Dermis microvascular lymphatic vessel endothelial cell (primary cell): ENCODE results near the gene WDR62. TPM values are rescaled to one million over a fixed set of nuclear protein-coding genes. Genes with fewer than 3 reads are reported as not detected.

Experiments used
- DNase-seq, 2 donors: peaks; one replicate each; pipeline versions ENCODE4 v3.0.0 to v3.0.0-alpha.2; 2010; ENCODE audit warnings: low read depth in 2 of 2
- total RNA-seq: library from RNA; depleted of rRNA; stranded (reverse); fragments of >200 nt; gene quantifications from 2 replicates; pipeline ENCODE4 v1.2.1, GENCODE V29; 2014

Gene WDR62
- total RNA-seq, 1 donor from 2014 or later: 2.7 TPM

- no peak for DNase-seq
Measured at GRCh38 chr19:36073121-36073876, 18.6 kb downstream of the WDR62 start.

- DNase-seq: no peak
Measured at GRCh38 chr19:36079389-36079945, 24.8 kb downstream of the WDR62 start.

GRCh38 chr19:36081385-36081784 lies 26.7 kb downstream of the WDR62 start:
- DNase-seq: no peak

GRCh38 chr19:36081894-36082293 lies 27.2 kb downstream of the WDR62 start:
- DNase-seq: no peak

GRCh38 chr19:36082916-36083315 lies 28.2 kb downstream of the WDR62 start:
- no peak for DNase-seq

GRCh38 chr19:36084231-36085009 lies 29.7 kb downstream of the WDR62 start:
- DNase-seq: no peak

- no peak for DNase-seq
Measured at GRCh38 chr19:36086326-36086725, 31.6 kb downstream of the WDR62 start.

- DNase-seq: no peak
Measured at GRCh38 chr19:36089847-36090246, 35.1 kb downstream of the WDR62 start.

- DNase-seq: no peak
Measured at GRCh38 chr19:36090910-36091695, 36.4 kb downstream of the WDR62 start.

- DNase-seq: no peak
Measured at GRCh38 chr19:36092566-36092965, 37.9 kb downstream of the WDR62 start.

GRCh38 chr19:36093146-36093662 lies 38.5 kb downstream of the WDR62 start:
- DNase-seq: no peak

- DNase-seq: no peak
Measured at GRCh38 chr19:36093687-36094086, 39.0 kb downstream of the WDR62 start.

- peak in 1 of 2 donors; percentile 32 for DNase-seq
Measured at GRCh38 chr19:36097036-36097435, 42.3 kb downstream of the WDR62 start.

- DNase-seq: no peak
Measured at GRCh38 chr19:36099166-36099785, 44.6 kb downstream of the WDR62 start.

GRCh38 chr19:36100476-36100875 lies 45.8 kb downstream of the WDR62 start:
- no peak for DNase-seq

GRCh38 chr19:36101550-36102327 lies 47.0 kb downstream of the WDR62 start:
- no peak for DNase-seq

GRCh38 chr19:36103040-36103626 lies 48.4 kb downstream of the WDR62 start:
- DNase-seq: no peak

GRCh38 chr19:36103842-36104552 lies 49.3 kb downstream of the WDR62 start:
- DNase-seq: no peak

GRCh38 chr19:36106441-36106840 lies 51.7 kb downstream of the WDR62 start:
- DNase-seq: no peak
